HG03139 (cell line): ENCODE measurements around the gene TGFB1.
"Not testable (repeated sequence)": the region's sequence is repeated elsewhere in the genome, so short reads cannot be mapped to it uniquely, and the experiment has no call there.

Experiments used
- ATAC-seq: cut with Tn5 transposase; IDR thresholded peaks from one replicate; pipeline ENCODE4 v1.9.1; 2021; ENCODE audit not compliant: unreplicated experiment

Gene TGFB1

DNA sequence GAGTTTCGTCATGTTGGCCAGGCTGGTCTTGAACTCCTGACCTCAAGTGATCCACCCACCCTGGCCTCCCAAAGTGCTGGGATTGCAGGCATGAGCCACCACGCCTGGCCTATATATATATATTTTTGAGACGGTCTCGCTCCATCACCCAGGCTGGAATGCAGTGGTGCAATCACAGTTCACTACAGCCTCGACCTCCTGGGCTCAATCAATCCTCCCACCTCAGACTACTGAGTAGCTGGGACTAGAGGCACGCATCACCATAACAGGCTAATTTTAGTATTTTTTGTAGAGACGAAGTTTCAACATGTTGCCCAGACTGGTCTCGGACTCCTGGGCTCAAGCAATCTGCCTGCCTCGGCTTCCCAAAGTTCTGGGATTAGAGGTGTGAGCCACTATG lies 6.8 kb downstream of the TGFB1 start:
- not testable (repeated sequence) for ATAC-seq

- no peak for ATAC-seq
These were observed 9.6 kb downstream of the TGFB1 start for GRCh38 chr19:41344162-41344561.

- ATAC-seq = no peak
These were observed 11.8 kb downstream of the TGFB1 start for GRCh38 chr19:41341669-41342490.

GRCh38 chr19:41339936-41340335 lies 13.8 kb downstream of the TGFB1 start:
- ATAC-seq = no peak

GRCh38 chr19:41335467-41335866 lies 18.3 kb downstream of the TGFB1 start:
- no peak for ATAC-seq

DNA sequence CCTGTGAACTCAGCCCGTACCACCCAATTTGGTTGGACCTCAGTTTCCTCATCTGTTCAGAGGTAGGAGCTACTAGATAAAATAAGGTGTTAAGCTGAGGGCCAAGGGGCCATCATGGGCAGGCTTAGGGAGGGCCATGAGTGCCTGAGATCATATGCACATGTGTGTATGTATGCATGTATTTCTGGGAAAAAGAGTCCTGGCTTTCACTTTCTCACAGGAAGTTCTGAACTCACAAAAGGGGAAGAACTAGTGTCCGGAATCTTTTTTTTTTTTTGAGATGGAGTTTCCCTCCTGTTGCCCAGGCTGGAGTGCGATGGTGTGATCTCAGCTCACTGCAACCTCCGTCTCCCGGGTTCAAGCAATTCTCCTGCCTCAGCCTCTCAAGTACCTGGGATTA lies 18.9 kb downstream of the TGFB1 start:
- no peak for ATAC-seq

GRCh38 chr19:41332468-41332867 lies 21.3 kb downstream of the TGFB1 start:
- no peak for ATAC-seq

GRCh38 chr19:41332000-41332399 lies 21.7 kb downstream of the TGFB1 start:
- ATAC-seq = no peak

- ATAC-seq = no peak
These were observed 22.6 kb downstream of the TGFB1 start for GRCh38 chr19:41330946-41331678.

- no peak for ATAC-seq
These were observed 23.2 kb downstream of the TGFB1 start for GRCh38 chr19:41330481-41330880.

- no peak for ATAC-seq
These were observed 24.9 kb downstream of the TGFB1 start for GRCh38 chr19:41328842-41329225.

DNA sequence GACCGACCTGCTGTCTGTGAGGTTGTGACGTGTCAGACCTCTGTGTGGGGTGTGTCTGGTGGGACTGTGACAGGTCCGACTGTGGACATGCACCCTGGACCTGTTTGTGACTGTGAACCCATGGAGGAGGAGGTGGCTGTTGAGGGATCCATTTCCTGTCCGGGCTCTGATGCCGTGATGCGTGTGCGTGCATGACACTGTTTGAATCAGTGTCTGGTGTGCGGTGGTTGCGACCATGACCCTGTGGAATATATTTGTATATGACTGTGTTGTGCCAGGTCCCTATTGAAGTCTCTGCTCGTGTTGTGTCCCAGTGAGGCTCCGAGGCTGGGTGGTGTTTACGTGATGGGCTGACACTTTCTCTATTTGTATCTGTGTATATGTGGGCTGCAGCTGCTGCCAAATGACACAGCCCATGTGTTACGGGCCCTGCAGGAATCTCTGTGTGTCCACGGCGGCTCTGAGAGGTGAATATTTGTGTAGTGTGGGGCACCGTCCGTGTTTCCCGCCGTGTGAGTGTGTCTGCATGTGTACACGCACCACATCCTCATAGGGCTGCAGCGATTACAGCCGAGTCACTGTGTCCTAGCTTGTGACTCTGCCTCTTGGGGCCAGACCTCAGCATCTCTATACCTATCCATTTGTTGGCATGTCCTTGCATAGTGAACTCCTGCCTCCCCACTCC lies 25.4 kb downstream of the TGFB1 start:
- no peak for ATAC-seq

DNA sequence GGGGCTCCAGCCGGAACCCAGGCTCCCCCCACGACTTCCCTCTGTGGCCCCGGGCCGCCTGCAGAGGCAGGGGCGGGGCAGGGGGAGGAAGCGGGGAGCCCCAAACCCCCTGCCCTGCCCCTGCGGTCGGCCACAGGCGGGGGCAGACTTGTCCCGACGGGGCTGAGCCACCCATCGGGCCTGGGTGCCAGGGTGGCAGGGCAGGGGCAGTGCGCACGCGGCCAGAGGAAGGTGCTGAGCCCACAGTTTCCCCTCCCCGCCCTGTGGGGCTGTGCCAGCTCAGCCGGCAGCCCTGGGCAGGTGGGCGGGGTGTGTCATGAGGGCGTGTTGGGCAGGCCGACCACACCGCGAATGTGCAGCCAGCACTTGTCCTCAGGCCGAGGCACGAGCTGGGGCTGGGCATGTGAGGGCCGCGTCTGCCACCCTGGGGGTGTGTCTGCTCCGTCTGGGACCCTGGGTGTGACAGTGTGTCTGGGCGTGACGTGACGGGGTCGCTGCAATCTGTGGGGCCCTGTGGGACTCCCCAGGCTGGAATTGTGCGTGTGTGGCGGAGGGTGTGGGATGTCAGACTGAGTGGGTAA lies 26.1 kb downstream of the TGFB1 start:
- peak; percentile 40 for ATAC-seq

DNA sequence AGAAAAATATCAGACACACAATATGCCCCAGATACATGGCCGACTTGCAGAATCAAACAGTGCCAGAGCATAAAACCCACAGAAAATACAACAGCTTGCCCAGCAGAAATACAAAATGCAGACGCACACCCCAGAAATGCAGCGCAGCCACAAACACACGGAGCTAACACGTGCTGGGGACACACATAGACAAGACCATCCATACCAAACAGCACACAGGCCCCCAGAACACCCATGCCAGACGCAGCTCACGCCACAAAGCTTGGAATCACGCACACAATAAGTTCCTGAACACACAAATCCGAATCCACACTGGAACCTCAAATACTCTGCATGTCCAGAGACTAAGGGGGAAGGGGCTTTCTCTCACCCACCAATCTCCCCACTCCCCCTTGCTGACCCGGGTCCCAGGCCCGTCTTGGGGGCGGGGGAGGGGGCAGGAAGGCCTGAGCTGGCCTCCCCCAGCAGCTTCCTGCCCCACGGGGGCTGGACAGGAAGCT lies 26.6 kb downstream of the TGFB1 start:
- no peak for ATAC-seq

DNA sequence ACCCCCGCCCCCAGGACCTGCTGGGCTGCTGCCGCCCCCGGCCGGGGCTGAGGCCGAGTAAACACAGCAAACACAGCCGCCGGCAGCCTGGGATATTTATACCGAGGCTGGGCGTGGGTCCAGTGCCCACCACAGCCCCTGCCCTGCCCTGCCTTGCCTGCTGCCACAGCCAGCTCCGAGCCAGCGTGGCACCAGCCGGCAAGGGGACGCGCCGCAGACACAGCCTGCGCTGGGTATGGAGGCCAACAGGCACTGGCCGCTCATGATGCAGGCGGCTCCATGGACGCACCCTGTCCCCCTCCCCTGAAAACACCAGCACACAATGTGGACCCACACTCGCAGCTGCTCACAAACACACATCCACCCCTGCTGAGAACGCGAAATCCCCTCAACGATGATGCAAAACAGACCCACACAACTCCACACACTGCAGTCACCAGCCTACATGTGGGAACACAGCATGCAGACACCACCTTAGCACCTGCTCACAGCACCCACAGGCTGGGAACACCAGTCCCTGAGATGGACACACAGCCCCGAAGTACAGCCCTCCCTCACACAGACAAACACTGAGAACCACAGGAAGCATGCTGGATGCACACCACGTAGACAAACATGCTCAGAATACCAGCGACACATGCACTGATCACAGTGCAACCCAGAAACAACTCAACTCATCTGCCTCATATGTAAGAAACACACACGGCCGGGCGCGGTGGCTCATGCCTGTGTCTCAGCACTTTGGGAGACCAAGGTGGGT lies 27.6 kb downstream of the TGFB1 start:
- ATAC-seq = peak; percentile 36

DNA sequence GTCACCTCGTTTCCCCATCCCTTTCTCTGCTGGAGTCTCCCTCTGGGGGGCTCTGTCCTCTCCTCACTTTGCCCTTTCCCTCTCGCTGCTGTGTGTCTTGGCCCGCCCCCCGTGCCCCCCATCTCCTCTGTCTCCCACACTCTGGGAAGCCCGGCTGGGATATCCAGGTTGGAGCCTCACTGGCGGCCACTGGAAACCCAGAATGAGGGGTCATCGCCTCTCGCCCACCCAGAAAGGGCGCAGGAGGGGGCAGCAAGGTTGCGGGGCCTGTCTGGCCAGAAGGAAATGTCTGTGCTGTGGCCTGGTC lies 28.1 kb downstream of the TGFB1 start:
- ATAC-seq = no peak

DNA sequence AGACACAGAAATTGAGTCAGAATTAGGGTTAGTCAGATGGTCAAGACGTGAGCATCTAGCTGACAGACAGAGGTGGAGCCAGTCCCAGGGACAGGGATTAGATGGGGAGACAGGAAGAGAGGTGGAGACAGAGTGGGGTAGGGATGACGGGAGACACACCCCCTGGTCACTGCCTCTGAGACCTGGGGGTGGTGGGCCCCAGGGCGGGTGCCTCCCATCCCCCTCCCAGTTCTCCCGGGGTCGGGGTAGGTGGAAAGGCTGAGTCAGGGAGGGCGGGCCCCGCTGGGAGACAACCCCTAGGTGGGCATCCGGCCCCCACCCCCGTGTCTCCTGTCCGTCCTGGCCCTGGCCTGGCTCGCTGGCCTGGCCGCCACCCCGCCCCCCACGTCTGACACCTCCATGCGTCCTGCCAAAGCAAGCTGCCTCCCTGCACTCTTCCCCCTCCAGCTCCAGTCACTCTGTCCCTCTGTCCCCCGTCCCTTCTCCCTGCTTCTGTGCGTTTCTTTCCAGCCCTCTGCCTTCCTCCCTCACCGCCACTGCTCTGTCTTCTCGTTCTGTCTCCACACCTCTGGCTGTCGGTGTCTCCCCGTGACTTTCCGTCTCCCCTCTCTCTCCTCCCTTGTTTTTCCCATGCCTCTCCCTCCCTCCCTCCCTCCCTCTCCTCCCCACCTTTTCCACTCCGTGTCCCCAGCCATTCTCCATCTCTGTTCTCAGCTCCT lies 28.6 kb downstream of the TGFB1 start:
- no peak for ATAC-seq

GRCh38 chr19:41324231-41324702 lies 29.5 kb downstream of the TGFB1 start:
- ATAC-seq = no peak

GRCh38 chr19:41323430-41324125 lies 30.1 kb downstream of the TGFB1 start:
- ATAC-seq = no peak
